ENCODE data around the gene DEFB110. TPM values are rescaled to one million over a fixed set of nuclear protein-coding genes. Genes with fewer than 3 reads are reported as not detected.

DEFB110 gene
- total and polyA plus RNA-seq, 2 of the 13 experiments (the other 11 are each of a cell fraction or from before 2014, with no cell fraction given) = not detected

- no peaks in the 10 kb centered on the region for H3K9me3 ChIP-seq (ENCODE audit: low read length)
- no peak for DNase-seq (ENCODE audit: low spot score)
- intact Hi-C loops (cut with micrococcal nuclease; ENCODE audit: unreplicated experiment) = no loop called here
- no peak for ATAC-seq
- BruUV-seq (replicated peaks) = no TSS peak
- POLR2A ChIA-PET = no interaction called here
- H3K27me3 ChIP-seq (ENCODE audit: control insufficient read depth in 1 of 2, insufficient read depth in 2 of 2, low read length in 2 of 2) = no peaks in the 10 kb centered on the region
- WGBS (ENCODE audit: low lambda C conversion rate) = 6% methylated on average over 1 of the region's 1 CpG
- no peaks in the 10 kb centered on the region for H3K36me3 ChIP-seq (replicated peaks in 1 of 2; ENCODE audit: control insufficient read depth in 1 of 2, insufficient read depth in 2 of 2, low read length in 2 of 2)
- H2AFZ ChIP-seq (ENCODE audit: low read length) = no peak within 1 kb of the TSS
- no peaks in the 10 kb centered on the region for H3K79me2 ChIP-seq (ENCODE audit: insufficient read depth, low read length)
- no peak within 1 kb of the TSS for H3K9ac ChIP-seq (ENCODE audit: insufficient read depth, low read depth, low read length)
- no peaks in the 10 kb centered on the region for H4K20me1 ChIP-seq (ENCODE audit: insufficient read depth, low read length)
- in situ Hi-C loops (cut with HindIII; ENCODE audit: extremely low pct_ligation_motif_present, low pct_unique_long_range_greater_than_20kb) = no loop called here
- no peaks in the 10 kb centered on the region for H3K4me1 ChIP-seq (ENCODE audit: insufficient read depth, low read length)
- H3K4me2 ChIP-seq (ENCODE audit: low read depth, low read length) = no peak within 1 kb of the TSS
- no peak within 1 kb of the TSS for H3K27ac ChIP-seq (ENCODE audit: extremely low read length, insufficient read depth, low read length)
- FAIRE-seq = no peak
- no peak within 1 kb of the TSS for H3K4me3 ChIP-seq (replicated peaks in 1 of 3; ENCODE audit: insufficient read depth in 1 of 3, low read depth in 2 of 3, low read length in 3 of 3)
- CTCF ChIA-PET (ENCODE audit: low intra/inter-chr PET ratio, low total read pairs) = no interaction called here
- no peak for TF ChIP-seq REST (IDR thresholded peaks at IDR 0.05; ENCODE audit: borderline replicate concordance in 1 of 2, low read depth in 1 of 2, low read length in 2 of 2)
- no peak for TF ChIP-seq ATF7-NPFF (CRISPR knock-in tag; IDR thresholded peaks at IDR 0.05; ENCODE audit: low read depth)
- no peak for TF ChIP-seq ZNF564 (CRISPR knock-in tag; IDR thresholded peaks at IDR 0.05)
- no peak for TF ChIP-seq PLSCR1 (CRISPR knock-in tag; IDR thresholded peaks at IDR 0.05; ENCODE audit: borderline replicate concordance)
- no peak for TF ChIP-seq SIX1 (CRISPR knock-in tag; IDR thresholded peaks at IDR 0.05; ENCODE audit: borderline replicate concordance)
- TF ChIP-seq NFE2L2 (IDR thresholded peaks at IDR 0.05; ENCODE audit: low read length) = no peak
- no peak for TF ChIP-seq GATA4 (IDR thresholded peaks at IDR 0.05; ENCODE audit: borderline replicate concordance, low read depth)
- TF ChIP-seq JUNB (CRISPR knock-in tag; IDR thresholded peaks at IDR 0.05; ENCODE audit: borderline replicate concordance) = no peak
- no peak for TF ChIP-seq SRSF1 (optimal IDR thresholded peaks at IDR 0.05; ENCODE audit: low read depth, low read length)
- TF ChIP-seq ZNF460 (CRISPR knock-in tag; IDR thresholded peaks at IDR 0.05; ENCODE audit: borderline replicate concordance) = no peak
- TF ChIP-seq TERF1 (CRISPR knock-in tag; IDR thresholded peaks at IDR 0.05) = no peak
- TF ChIP-seq GRHL1 (CRISPR knock-in tag; conservative IDR thresholded peaks at IDR 0.05) = no peak
- TF ChIP-seq HCFC1 (IDR thresholded peaks at IDR 0.05; ENCODE audit: low read depth, low read length) = no peak
- TF ChIP-seq FIP1L1 (IDR thresholded peaks at IDR 0.05; ENCODE audit: borderline replicate concordance, insufficient read depth, low read depth, low read length) = no peak
- TF ChIP-seq ZNF18 (CRISPR knock-in tag; IDR thresholded peaks at IDR 0.05; ENCODE audit: insufficient replicate concordance) = no peak
- TF ChIP-seq CHD4 (IDR thresholded peaks at IDR 0.05; ENCODE audit: borderline replicate concordance, low read length) = no peak
These were observed 28.0 kb upstream of the DEFB110 start, which contains the start of gene DEFB112 for GRCh38 chr6:50049829-50050228. Gene DEFB112 (minus strand): TSS chr6:50049929. CDS start chr6:50049869, 60 bp downstream.
